Retina (tissue), 1 donor: ENCODE measurements around the gene LETM1.

Experiments used
- DNase-seq: peaks from one replicate; pipeline ENCODE4 v3.0.0-alpha.2; 2016

The LETM1 gene

DNA sequence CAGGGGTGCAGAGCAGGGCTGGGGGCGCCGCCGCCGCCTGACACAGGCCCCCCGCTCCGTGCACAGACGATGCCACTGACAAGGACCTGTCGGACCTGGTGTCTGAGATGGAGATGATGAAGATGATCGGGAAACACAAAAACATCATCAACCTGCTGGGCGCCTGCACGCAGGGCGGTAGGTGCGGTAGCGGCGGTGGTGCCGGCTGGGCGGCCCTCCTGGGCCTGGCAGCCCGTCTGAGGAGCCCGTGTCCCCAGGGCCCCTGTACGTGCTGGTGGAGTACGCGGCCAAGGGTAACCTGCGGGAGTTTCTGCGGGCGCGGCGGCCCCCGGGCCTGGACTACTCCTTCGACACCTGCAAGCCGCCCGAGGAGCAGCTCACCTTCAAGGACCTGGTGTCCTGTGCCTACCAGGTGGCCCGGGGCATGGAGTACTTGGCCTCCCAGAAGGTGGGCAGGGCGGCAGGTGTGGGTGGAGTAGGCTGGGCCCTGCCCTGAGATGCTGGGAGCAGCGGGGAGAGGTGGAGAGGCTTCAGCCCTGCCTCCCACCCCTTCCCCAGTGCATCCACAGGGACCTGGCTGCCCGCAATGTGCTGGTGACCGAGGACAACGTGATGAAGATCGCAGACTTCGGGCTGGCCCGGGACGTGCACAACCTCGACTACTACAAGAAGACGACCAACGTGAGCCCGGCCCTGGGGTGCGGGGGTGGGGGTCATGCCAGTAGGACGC lies 50.3 kb downstream of the LETM1 start:
- DNase-seq = no peak

DNA sequence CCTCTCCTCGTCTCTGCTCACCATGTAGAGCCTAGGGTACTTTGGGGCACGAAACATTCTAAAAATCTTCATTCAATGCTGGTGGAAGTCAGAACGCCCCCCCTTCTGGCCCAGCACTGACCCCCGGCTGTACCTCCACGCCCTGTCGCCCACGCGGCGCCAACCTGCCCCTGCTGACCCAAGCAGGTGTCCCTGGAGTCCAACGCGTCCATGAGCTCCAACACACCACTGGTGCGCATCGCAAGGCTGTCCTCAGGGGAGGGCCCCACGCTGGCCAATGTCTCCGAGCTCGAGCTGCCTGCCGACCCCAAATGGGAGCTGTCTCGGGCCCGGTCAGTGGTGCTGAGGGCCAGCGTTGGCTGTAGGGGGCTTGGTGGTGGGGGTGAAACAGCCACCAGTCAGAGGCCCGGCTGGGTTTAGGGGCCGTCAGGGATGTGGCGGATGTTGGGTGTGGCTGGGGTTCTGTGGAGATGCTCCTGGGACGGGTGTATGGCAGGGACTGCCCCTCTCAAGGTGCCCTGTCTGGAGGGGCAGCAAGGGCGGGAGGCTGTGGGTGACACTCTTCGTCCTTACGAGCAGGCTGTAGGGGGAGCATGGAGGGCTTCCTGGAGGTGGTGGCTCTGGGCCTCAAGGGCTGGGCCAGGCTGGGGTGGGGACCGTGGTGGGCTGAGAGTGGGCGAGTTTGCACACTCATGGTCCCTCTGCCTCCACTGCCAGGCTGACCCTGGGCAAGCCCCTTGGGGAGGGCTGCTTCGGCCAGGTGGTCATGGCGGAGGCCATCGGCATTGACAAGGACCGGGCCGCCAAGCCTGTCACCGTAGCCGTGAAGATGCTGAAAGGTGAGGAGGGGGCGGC lies 51.1 kb downstream of the LETM1 start:
- no peak for DNase-seq

DNA sequence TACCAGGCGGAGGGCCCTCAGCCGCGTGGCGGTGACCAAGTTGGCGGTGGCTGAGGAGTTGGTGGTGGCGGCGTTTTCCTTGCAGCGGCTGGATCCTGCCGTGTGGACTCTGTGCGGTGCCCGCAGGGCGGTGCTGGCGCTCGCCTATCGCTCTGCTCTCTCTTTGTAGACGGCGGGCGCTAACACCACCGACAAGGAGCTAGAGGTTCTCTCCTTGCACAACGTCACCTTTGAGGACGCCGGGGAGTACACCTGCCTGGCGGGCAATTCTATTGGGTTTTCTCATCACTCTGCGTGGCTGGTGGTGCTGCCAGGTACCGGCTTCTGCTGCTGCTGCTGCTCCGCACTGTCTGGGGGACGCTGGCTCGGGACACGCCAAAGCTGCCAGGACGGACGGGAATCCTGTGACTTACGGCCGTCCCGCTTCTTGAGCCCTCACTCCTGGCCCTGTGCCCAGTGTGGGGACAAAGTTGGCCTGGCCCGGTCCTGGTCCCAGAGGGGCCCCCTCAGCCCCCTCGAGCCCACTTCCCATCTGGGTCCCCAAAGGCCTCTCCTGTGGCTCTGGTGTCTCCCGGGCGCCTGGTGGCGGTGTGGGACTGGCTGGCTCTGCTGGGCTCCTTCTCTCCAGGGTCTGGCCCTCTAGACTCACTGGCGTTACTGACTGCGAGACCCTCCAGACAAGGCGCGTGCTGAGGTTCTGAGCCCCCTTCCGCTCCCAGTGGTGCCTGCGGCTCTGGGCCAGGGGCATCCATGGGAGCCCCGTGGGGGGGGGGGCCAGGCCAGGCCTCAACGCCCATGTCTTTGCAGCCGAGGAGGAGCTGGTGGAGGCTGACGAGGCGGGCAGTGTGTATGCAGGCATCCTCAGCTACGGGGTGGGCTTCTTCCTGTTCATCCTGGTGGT lies 52.2 kb downstream of the LETM1 start:
- no peak for DNase-seq

DNA sequence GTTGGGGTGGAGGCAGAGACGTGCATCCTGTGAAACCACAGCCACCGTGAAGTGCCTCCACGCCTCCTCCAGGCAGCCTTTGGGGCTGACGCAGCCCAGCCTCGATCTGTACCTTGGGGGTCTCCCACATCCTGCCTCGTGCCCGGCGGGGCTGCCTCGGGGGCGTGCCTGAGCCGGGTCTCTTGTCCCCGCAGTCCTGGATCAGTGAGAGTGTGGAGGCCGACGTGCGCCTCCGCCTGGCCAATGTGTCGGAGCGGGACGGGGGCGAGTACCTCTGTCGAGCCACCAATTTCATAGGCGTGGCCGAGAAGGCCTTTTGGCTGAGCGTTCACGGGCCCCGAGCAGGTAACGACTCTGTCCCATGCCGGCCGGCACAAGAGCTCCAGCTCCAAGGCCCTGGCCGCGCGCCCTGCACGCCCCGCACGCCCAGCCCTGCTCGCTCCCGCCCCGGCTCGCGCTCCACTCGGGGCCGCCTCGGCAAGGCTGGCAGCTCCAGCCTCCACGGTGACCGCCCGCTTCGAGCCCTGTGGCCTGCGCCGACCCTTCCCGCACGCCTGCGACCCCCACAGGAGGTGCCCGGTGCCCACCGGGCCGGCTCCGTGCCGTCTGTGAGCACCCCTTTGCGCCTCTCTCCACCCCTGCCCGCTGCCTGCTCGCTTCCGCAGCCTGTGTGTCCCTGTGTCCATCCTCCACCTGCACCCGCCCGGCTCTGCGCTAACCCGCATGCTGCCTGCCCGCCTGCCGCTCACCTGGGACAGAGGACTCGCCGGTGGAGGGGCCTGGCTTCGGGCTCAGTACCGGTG lies 53.0 kb downstream of the LETM1 start:
- DNase-seq = no peak

DNA sequence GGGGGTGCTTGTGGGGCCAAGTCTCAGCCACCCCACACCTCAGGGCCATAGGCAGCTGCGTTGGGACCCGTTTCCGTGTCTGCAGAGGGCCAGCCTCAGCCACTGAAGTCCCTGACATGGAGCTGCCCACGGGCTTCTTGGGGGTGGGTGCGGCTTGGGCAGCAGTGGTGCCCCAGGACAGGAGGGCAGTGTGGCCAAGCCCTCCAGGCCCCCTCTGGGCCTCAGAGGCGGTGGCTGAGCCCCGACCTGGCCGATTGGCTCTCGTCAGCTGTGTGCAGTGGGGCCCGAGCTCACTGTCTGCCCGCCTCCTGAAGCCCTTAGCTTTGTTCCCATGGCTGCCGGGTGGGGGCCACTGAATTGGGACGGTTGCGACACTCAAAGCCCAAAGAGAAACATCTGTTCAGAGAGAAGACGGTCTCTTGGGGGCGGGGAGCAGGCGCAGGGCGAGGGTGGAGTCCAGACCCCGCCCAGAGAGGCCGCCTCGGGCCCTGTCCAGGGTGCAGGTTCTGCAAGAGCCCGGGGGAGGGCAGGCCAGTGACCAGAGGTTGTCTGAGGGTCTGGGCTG lies 53.7 kb downstream of the LETM1 start:
- no peak for DNase-seq

DNA sequence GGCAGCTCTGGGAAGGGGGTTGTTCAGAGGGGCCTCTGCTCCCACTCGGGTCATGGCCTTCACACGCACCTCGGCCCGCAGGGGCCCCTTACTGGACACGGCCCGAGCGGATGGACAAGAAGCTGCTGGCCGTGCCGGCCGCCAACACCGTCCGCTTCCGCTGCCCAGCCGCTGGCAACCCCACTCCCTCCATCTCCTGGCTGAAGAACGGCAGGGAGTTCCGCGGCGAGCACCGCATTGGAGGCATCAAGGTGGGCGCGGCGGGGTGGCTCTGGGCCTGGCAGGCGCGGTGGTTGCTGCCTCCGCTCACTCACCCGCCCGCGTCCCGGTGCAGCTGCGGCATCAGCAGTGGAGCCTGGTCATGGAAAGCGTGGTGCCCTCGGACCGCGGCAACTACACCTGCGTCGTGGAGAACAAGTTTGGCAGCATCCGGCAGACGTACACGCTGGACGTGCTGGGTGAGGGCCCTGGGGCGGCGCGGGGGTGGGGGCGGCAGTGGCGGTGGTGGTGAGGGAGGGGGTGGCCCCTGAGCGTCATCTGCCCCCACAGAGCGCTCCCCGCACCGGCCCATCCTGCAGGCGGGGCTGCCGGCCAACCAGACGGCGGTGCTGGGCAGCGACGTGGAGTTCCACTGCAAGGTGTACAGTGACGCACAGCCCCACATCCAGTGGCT lies 54.5 kb downstream of the LETM1 start:
- DNase-seq = no peak

DNA sequence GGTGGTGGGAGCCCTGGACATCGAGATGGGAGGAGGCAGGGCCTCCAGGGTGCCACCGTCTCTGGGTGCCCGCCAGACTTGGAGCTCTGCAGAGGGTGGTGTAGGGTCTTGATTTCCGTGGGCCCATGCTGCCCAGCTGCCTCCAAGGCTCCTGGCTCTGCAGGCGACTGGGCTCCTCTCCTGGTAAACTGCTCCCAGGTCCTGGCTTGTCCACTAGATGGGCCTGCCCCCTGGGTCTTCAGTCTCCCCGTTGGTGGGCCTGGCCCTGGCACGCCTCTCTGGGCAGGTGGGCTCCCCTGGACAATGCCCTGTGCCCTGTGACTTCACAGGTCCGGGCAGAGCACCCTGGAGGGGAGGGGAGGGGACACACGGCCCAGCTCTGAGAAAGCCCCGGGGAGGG lies 55.2 kb downstream of the LETM1 start:
- no peak for DNase-seq

DNA sequence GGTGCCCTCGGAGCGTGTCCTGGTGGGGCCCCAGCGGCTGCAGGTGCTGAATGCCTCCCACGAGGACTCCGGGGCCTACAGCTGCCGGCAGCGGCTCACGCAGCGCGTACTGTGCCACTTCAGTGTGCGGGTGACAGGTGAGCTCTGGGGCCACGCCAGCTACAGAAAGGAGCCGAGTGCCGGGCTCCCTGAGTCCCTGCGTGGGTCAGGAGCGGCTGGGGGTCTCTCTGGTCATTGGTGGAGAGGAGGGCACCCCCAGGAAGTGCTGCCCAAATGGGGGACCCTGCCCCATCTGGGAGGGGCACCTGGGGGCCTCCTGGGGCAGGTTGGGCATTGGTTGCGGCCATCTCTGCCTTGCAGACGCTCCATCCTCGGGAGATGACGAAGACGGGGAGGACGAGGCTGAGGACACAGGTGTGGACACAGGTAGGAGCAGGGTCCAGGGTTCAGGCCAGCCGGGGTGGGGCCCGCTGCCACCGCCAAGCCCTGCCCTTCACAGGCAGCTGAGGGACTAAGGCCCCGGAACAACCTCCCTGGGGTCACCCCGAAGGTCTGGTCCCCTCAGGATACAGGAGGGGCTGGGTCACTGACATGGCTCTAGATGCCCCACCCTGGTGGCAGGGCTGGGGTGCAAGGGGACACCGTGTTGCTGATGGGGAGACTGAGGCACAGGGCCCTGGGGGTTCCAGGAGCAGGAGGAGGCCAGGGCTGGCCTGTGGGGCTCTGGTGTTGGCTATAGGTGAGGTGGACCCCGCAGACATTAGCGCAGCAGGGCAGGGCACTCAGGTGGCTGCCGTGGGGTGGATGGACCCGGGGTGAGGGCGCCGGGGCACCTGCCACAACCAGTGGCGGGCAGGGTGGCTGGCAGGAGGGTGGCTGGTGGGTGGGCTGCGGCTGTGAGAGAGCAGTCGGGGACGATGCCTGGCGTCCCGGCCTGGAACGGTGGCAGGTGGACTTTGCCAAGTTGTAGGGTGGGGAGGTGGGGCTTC lies 56.3 kb downstream of the LETM1 start:
- no peak for DNase-seq

DNA sequence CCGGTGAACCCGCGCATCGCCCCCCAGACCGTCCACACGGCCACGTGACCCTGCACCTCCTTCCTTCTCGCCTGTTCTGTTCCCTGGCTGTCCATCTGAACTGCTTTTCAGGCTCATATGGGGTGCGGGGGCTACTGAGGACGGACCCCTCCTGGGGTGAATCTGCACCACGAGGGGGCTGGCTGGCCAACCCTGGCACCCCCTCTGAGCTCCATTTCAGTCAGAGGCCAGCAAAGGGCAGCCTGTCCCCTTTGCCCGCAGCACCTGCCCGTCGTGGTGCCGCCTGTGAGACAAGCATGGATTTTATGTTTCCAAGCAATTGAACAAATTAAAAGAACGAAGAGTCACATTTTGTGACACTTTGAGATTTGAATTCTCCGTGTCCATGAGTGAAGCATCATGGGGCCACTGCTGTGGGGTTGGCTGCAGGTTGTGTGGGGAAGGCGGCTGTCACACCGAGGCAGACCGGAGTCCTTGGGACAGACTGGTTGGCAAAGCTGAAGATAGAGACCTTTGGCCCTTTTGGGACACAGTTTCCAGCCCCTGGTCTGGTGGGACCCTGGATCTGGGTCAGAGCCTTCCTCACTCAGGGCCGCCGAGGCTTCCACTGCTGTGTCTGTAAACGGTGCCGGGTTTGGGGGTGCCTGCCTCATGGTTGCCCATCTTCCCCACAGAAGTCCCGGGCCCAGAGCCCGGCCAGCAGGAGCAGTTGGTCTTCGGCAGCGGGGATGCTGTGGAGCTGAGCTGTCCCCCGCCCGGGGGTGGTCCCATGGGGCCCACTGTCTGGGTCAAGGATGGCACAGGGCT lies 57.2 kb downstream of the LETM1 start:
- DNase-seq = peak; percentile 54

DNA sequence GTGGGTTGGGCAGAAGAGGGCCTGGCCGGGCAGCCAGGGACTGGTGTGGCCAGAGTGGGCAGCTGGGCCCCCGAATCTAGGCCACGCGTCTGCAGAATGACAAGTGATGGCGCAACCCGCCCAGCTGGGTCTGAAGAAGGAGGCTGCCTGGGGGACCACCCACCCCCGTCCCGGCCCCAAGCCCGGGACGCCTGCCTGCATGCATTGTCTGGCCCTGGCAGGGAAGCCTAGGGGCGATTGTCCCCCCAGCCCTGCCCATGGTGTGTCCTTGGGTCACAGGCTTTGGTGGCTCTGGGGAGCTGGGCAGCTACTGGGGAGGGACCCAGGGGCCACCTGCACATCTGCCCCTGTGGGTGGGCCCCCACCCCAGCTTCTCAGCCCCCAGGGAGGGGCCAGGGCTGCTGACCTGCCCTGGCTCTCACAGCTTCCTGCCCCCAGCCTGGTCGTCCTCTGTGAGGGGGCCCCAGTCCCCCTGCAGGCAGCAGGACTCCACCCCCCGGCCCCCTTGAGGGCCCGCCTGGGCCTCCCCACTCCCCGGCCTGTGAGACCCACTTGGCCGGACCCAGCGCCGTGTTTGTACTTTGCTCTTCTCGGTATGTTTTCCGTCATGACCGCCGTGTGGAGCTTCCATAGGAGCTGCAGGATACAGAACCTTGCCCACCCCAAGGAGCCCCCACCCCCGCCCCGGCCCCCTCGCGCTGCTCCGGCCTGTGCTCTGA lies 57.9 kb downstream of the LETM1 start:
- DNase-seq = peak; percentile 77

DNA sequence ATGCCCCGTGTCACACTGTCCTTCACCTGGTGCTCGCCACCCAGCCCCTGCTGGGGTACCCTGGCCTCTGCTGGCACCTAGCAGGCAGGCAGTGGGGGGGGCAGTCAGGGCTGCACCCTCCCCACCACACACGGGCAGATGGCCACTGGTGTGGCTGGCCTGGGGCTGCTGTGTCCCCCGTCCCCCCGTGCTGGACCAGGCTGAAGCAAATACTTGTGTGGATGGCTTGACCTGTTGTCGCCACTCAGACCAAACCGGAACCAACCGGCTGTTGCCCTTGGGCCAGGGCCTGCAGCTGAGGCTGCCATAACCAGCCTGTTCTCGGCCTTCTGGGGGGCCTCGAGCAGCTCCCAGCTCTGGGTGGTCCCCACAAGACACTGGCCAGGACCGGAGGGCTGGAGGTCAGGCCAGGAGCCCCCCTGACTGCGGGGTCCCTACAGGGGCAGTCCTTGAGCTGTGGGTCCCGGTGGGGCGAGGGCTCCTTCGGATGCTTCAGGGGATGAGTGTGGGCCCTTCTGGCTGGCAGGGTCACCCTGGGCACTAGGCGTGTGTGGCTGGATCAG lies 58.6 kb downstream of the LETM1 start:
- no peak for DNase-seq

DNA sequence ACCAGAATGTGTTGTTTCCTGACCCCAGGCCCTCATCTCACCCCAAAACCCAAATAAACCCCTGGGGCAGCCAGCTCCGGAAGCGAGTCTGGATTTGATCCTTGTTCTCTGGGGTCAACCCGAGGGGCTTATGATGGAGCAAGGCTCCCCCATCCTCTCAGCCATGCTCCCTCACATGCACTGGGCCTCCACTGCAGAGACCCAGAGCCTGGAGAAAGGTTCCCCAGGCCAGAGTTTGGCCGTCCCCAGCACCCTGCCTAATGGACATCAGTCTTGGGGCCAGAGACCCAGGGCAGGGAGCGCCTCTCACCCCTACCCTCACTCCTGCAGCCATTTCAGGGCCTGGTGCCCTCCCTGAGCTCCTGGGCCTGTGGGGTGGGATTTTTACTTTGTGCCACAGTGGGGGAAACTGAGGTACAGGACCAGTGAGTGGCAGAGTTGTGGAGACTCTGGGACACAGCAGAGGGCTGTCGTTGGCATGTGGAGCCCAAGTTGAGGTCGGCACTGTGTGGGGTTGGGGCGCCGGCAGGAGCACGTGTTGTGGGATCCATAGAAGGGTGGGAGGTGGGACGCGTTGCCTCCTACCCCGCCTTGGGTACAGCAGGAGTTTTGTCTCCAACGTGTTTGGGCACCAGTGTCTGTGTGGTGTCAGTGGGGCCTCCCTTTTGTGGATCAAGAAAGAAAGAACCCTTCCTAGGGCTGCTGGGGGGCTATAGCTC lies 59.3 kb downstream of the LETM1 start:
- DNase-seq = no peak

DNA sequence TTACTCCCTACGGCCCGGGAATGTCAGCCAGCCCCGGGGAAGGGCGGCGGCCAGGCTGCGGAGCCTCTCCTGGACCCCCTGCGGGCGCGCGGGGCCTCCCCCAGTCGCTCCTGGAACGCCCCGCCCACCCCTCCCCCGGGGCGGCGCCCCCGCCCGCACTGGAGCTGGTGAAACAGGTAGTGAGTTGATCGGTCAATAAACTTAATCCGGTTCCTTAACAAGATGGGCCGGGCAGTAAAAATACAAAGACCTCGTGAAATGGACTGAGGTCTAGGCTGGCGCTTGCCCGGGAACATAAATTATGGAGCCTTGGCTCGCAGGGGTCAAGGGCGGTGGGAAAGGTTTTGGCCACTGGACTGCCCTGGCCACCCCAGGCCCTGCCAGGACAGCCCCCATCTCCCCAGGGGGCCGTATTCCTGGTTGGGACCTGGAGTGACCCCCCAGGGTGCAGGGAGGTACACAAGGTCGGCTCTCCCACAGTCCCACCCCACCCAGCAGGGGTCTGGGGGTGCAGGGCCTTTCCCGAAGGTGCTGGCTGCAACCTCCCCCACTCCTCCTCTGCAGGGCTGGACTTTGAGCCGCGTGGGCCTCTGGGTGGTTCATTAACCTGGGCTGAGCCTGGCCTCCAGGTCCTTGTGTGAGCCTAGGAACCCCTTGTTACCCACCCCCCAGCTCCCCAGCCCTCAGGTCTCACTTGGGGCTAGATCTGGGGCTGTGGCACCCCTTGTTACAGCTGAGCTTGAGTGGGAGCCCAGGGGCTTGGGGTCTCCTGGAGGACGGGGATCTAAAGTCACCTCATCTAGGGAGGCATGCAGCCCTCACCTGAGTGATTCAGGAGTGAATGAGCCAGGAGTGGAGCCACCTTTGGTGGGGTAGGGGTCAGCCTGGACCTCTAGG lies 60.4 kb downstream of the LETM1 start:
- DNase-seq = no peak

DNA sequence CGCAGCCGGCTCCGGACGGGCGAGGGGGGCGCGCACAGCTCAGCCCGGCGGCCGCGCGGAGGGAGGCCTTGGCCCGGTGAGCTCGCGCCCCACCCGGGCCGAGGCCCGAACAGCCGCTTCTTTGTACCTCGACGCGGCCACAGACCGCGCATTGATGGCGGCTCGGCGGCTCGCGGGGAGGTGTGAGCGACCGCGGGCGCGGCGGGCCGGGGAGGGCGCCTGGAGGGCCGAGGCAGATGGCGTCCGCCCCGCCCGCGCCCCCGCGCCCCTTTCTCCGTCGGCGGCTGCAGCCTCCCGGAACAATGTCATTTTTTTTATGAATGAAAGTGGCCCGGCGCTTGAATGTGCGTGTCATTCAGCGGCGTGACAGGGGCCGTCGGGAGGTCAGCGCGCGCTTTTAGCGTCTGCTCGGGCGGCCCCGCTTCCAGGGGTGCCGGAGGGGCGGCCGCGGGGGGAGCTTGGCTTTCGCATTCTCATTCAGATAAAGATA lies 61.1 kb downstream of the LETM1 start:
- DNase-seq = peak; percentile 68

DNA sequence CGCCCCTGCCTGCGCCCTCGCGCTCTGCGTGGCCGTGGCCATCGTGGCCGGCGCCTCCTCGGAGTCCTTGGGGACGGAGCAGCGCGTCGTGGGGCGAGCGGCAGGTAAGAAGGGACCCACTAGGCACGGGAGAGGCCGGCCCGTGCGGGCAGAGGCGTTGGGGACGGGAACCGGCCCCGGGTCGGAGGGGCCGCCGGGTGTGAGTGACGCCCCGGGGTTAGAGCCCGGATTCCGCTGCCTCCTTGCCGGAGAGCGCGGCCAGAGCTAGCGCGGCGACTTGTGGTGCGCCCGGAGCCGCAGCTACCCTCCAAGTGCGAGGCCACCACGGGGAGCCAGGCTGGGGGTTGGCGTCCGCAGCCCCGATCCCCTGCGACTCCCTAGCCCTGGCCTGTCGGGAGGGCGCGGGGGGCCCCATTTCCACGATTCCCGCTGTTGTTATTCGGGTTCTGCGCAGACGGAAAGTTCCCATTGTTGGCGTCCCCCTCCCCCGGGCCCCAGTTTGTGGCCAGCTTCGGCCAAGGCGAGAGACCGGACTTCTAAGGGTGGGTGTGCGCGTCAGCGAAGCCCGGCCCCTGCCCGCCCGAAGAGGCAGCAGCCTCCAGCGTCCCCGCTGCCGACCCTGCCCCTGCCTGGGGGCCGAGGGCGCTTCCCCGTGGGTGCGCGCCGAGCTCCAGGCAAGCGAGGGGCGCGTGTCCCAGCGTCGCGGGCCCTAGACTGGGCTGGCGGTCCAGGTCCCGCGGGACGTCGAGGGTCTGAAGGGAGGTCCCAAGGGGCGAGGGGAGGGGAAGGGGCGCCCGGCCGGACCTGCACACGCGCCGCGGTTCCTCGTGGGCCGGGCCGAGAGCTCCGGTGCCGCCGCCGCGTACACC lies 61.8 kb downstream of the LETM1 start:
- peak; percentile 77 for DNase-seq
